GM21423 (cell line): ENCODE measurements around the gene PLCB2.
A peak's percentile ranks its signal among the peaks of the same experiment; 100 is the strongest.

Source experiments
- ATAC-seq: cut with Tn5 transposase; IDR thresholded peaks from one replicate; pipeline ENCODE4 v1.9.1; 2021; ENCODE audit warnings: mild to moderate bottlenecking, moderate library complexity; ENCODE audit not compliant: unreplicated experiment

PLCB2 gene

GRCh38 chr15:40307421-40308211, at the start of gene PLCB2:
TSS of gene PLCB2 (minus strand) at chr15:40307935. CDS start at chr15:40307672, 263 bp downstream.
- peak; percentile 52 for ATAC-seq

- ATAC-seq, result no peak
Observed at GRCh38 chr15:40357246-40357645, 49.5 kb upstream of the PLCB2 start.

- ATAC-seq, result no peak
Observed at GRCh38 chr15:40355976-40356585, 48.3 kb upstream of the PLCB2 start.

- no peak for ATAC-seq
Observed at GRCh38 chr15:40354408-40355171, 46.9 kb upstream of the PLCB2 start.

- no peak for ATAC-seq
Observed at GRCh38 chr15:40353697-40354096, 46.0 kb upstream of the PLCB2 start.

GRCh38 chr15:40352281-40352901, 44.7 kb upstream of the PLCB2 start:
- no peak for ATAC-seq

GRCh38 chr15:40349163-40349562, 41.4 kb upstream of the PLCB2 start:
- ATAC-seq, result no peak

- no peak for ATAC-seq
Observed at GRCh38 chr15:40348474-40348870, 40.7 kb upstream of the PLCB2 start.

- ATAC-seq, result no peak
Observed at GRCh38 chr15:40347559-40348473, 40.1 kb upstream of the PLCB2 start.

GRCh38 chr15:40346579-40347558, 39.1 kb upstream of the PLCB2 start:
- no peak for ATAC-seq

GRCh38 chr15:40345867-40346578, 38.3 kb upstream of the PLCB2 start:
- ATAC-seq, result no peak

- ATAC-seq, result no peak
Observed at GRCh38 chr15:40345225-40345866, 37.6 kb upstream of the PLCB2 start.

GRCh38 chr15:40344631-40345120, 36.9 kb upstream of the PLCB2 start:
- ATAC-seq, result peak; percentile 44

- ATAC-seq, result no peak
Observed at GRCh38 chr15:40344217-40344616, 36.5 kb upstream of the PLCB2 start.

- ATAC-seq, result no peak
Observed at GRCh38 chr15:40343512-40343911, 35.8 kb upstream of the PLCB2 start.

GRCh38 chr15:40342416-40343320, 34.9 kb upstream of the PLCB2 start:
- no peak for ATAC-seq
